IMR-90 (cell line): ENCODE results near the gene PTPRG. TPM values are rescaled to one million over a fixed set of nuclear protein-coding genes. Genes with fewer than 3 reads are reported as not detected.

Experiments
- ATAC-seq: fragments of 200-7000 bp; cut with Tn5 transposase; 2 replicates; pipeline ENCODE4 v1.9.1; 2020; ENCODE audit warnings: low read depth, mild to moderate bottlenecking, moderate library complexity
- BruUV-seq: library from RNA; stranded (reverse); fragments of 400-500 nt; replicated peaks from 2 replicates; lab custom pipeline; 2021; lab: Mats Ljungman, UMichigan
- CTCF ChIA-PET: fragments of 300-600 bp; formaldehyde crosslinking; extraction: SDS; loops from one replicate; lab custom pipeline; 2021; ENCODE audit warnings: antibody characterized with exemption; lab: Yijun Ruan, JAX
- POLR2A ChIA-PET: fragments of 300-600 bp; sonication (Branson Sonifier 250); formaldehyde crosslinking; loops from one replicate; lab custom pipeline; 2022; ENCODE audit warnings: antibody characterized with exemption; ENCODE audit not compliant: unreplicated experiment; lab: Charles Lee
- DNase-seq: peaks from one replicate; pipeline ENCODE4 v3.0.0; 2013
- H2AFZ ChIP-seq: replicated peaks from 2 replicates; pipeline ENCODE3; 2013; ENCODE audit warnings: low read length, mild to moderate bottlenecking; ENCODE audit not compliant: poor library complexity
- H2AK5ac ChIP-seq: 2 replicates; pipeline ENCODE4 v1.6.1; 2013; ENCODE audit warnings: low read depth, low read length, inconsistent platforms
- H2AK9ac ChIP-seq: replicated peaks from 2 replicates; pipeline ENCODE3; 2013; ENCODE audit warnings: mild to moderate bottlenecking, low read depth, low read length, moderate library complexity; ENCODE audit not compliant: poor library complexity
- H2BK120ac ChIP-seq: 2 replicates; pipeline ENCODE4 v1.6.1; 2013; ENCODE audit warnings: low read depth, low read length, inconsistent platforms
- H2BK15ac ChIP-seq: 3 replicates; pipeline ENCODE4 v1.6.1; 2013; ENCODE audit warnings: low read depth, low read length, inconsistent platforms
- H2BK20ac ChIP-seq: 2 replicates; pipeline ENCODE4 v1.6.1; 2013; ENCODE audit warnings: low read depth, mild to moderate bottlenecking, inconsistent platforms, low read length, moderate library complexity
- H2BK5ac ChIP-seq: 2 replicates; pipeline ENCODE4 v1.6.1; 2013; ENCODE audit warnings: mild to moderate bottlenecking, low read depth, low read length, inconsistent platforms; ENCODE audit not compliant: poor library complexity, severe bottlenecking
- H3K14ac ChIP-seq: replicated peaks from 2 replicates; pipeline ENCODE4 v1.6.1; 2013; ENCODE audit warnings: low read depth, low read length, inconsistent platforms
- H3K18ac ChIP-seq: 2 replicates; pipeline ENCODE4 v1.6.1; 2013; ENCODE audit warnings: low read depth, low read length, control low read depth
- H3K23ac ChIP-seq: 2 replicates; pipeline ENCODE4 v1.6.1; 2013; ENCODE audit warnings: low read depth, low read length, inconsistent platforms
- H3K27ac ChIP-seq: 2 replicates; pipeline ENCODE4 v1.5.1; 2013; ENCODE audit warnings: mild to moderate bottlenecking, control low read depth, low read length; ENCODE audit not compliant: insufficient read depth
- H3K27me3 ChIP-seq: 2 replicates; pipeline ENCODE4 v1.6.1; 2013; ENCODE audit warnings: low read length; ENCODE audit not compliant: control insufficient read depth, insufficient read depth
- H3K36me3 ChIP-seq: 2 replicates; pipeline ENCODE4 v1.6.1; 2013; ENCODE audit warnings: low read length, mixed read lengths; ENCODE audit not compliant: control insufficient read depth, insufficient read depth
- H3K4ac ChIP-seq: 2 replicates; pipeline ENCODE4 v1.6.1; 2013; ENCODE audit warnings: low read depth, low read length, inconsistent platforms
- H3K4me1 ChIP-seq: 2 replicates; pipeline ENCODE4 v1.6.1; 2013; ENCODE audit warnings: low read length, mixed read lengths; ENCODE audit not compliant: control insufficient read depth, insufficient read depth
- H3K4me2 ChIP-seq: 2 replicates; pipeline ENCODE4 v1.6.1; 2013; ENCODE audit warnings: low read depth, mild to moderate bottlenecking, control low read depth, low read length, moderate library complexity
- H3K4me3 ChIP-seq: 2 replicates; pipeline ENCODE4 v1.5.1; 2013; ENCODE audit warnings: low read depth, mild to moderate bottlenecking, control low read depth, low read length, moderate library complexity; ENCODE audit not compliant: insufficient read depth
- H3K56ac ChIP-seq: 2 replicates; pipeline ENCODE4 v1.6.1; 2013; ENCODE audit warnings: low read length, inconsistent platforms; ENCODE audit not compliant: insufficient read depth; ENCODE audit errors: extremely low read depth
- H3K79me1 ChIP-seq, 2 experiments: 2 replicates each; pipeline ENCODE4 v1.6.1; 2013; ENCODE audit warnings: low read length in 2 of 2, inconsistent platforms in 1 of 2, low read depth in 1 of 2
- H3K9ac ChIP-seq: 2 replicates; pipeline ENCODE4 v1.6.1; 2013; ENCODE audit warnings: low read depth, low read length, control low read depth
- H3K9me1 ChIP-seq: 2 replicates; pipeline ENCODE4 v1.6.1; 2013; ENCODE audit warnings: low read length, inconsistent platforms; ENCODE audit not compliant: insufficient read depth
- H3K9me3 ChIP-seq: 2 replicates; pipeline ENCODE4 v1.6.1; 2013; ENCODE audit warnings: low read length; ENCODE audit not compliant: control insufficient read depth, insufficient read depth
- H4K20me1 ChIP-seq: 2 replicates; pipeline ENCODE4 v1.6.1; 2013; ENCODE audit warnings: low read length, inconsistent platforms; ENCODE audit not compliant: insufficient read depth
- H4K5ac ChIP-seq: 2 replicates; pipeline ENCODE4 v1.6.1; 2013; ENCODE audit warnings: mild to moderate bottlenecking, low read depth, low read length, control low read depth
- H4K8ac ChIP-seq, 2 experiments: 2 replicates each; pipeline ENCODE4 v1.6.1; 2013; ENCODE audit warnings: low read depth in 2 of 2, low read length in 2 of 2, control low read depth in 1 of 2, inconsistent platforms in 1 of 2
- H4K91ac ChIP-seq: 2 replicates; pipeline ENCODE4 v1.6.1; 2013; ENCODE audit warnings: low read depth, low read length, inconsistent platforms; ENCODE audit not compliant: insufficient read depth
- CHD1 ChIP-seq: IDR thresholded peaks from 2 replicates; pipeline ENCODE4 v1.6.1; 2012; ENCODE audit warnings: low read depth, low read length, improper control_type of control experiment
- CTCF ChIP-seq: conservative IDR thresholded peaks from 2 replicates; pipeline ENCODE4 v1.5.1; 2012; ENCODE audit warnings: mild to moderate bottlenecking, low read depth, low read length, improper control_type of control experiment
- FOS ChIP-seq: fragments of 150-350 bp; IDR thresholded peaks from 2 replicates; pipeline ENCODE4 v1.6.1; 2016; ENCODE audit warnings: low read depth, low read length
- MAFK ChIP-seq: IDR thresholded peaks from 2 replicates; pipeline ENCODE4 v1.6.1; 2012; ENCODE audit warnings: low read depth, low read length, improper control_type of control experiment
- MAZ ChIP-seq: IDR thresholded peaks from 2 replicates; pipeline ENCODE4 v1.6.1; 2012; ENCODE audit warnings: low read depth, mild to moderate bottlenecking, low read length, improper control_type of control experiment, moderate library complexity, borderline replicate concordance
- NFE2L2 ChIP-seq: fragments of 150-350 bp; IDR thresholded peaks from 2 replicates; pipeline ENCODE4 v1.6.1; 2016; ENCODE audit warnings: low read depth, mild to moderate bottlenecking, low read length
- POLR2A ChIP-seq: IDR thresholded peaks from 2 replicates; pipeline ENCODE4 v1.6.1; 2012; ENCODE audit warnings: mild to moderate bottlenecking, low read depth, low read length
- RCOR1 ChIP-seq: IDR thresholded peaks from 2 replicates; pipeline ENCODE4 v1.6.1; 2012; ENCODE audit warnings: mild to moderate bottlenecking, low read length, improper control_type of control experiment; ENCODE audit not compliant: insufficient replicate concordance
- SMC3 ChIP-seq: fragments of 150-350 bp; IDR thresholded peaks from 2 replicates; pipeline ENCODE4 v1.6.1; 2016; ENCODE audit warnings: low read depth, mild to moderate bottlenecking, antibody characterized with exemption, low read length, moderate library complexity
- WGBS, 2 experiments: methylation state at CpG; one replicate each; pipeline versions ENCODE4 v1.1.5 to v1.1.7; 2013; ENCODE audit warnings: missing lambda C conversion rate in 2 of 2; ENCODE audit not compliant: insufficient read length in 1 of 2; ENCODE audit errors: extremely low coverage in 2 of 2; 5-methylcytosine and 5-hydroxymethylcytosine counted together
- dilution Hi-C: fragments of 300-500 bp; cut with HindIII; formaldehyde crosslinking; loops from one replicate; pipeline ENCODE4 v1.14.3; 2018; ENCODE audit warnings: low sequenced_read_pairs; ENCODE audit not compliant: unreplicated experiment
- in situ Hi-C: fragments of 300-500 bp; cut with MboI; formaldehyde crosslinking; loops from 3 replicates; pipeline ENCODE4 v1.14.3; 2019; ENCODE audit warnings: low sequenced_read_pairs, inconsistent platforms, mixed read lengths
- intact Hi-C: fragments of 100-400 bp; cut with micrococcal nuclease; formaldehyde crosslinking; loops from 2 replicates; pipeline ENCODE4 v1.10.0; 2022
- polyA plus RNA-seq, 3 experiments: library from polyadenylated mRNA; depleted of rRNA; stranded (reverse); fragments of >200 nt; gene quantifications; 2 replicates each; pipeline ENCODE4 v1.2.3, GENCODE V29; 2012; ENCODE audit warnings: low replicate concordance in 1 of 3
- total RNA-seq: library from RNA; depleted of rRNA; stranded (reverse); fragments of >200 nt; gene quantifications from 2 replicates; pipeline ENCODE4 v1.2.3, GENCODE V29; 2012
- TF ChIP-seq, protein P1 (sequence below): fragments of 150-350 bp; IDR thresholded peaks from 2 replicates; pipeline ENCODE4 v1.6.1; 2017; ENCODE audit warnings: mild to moderate bottlenecking, antibody characterized with exemption, low read length, low read depth

The PTPRG gene
- total and polyA plus RNA-seq, 2 of the 4 experiments (the other 2 are of a cell fraction): 7.7 to 31.0 TPM

DNA sequence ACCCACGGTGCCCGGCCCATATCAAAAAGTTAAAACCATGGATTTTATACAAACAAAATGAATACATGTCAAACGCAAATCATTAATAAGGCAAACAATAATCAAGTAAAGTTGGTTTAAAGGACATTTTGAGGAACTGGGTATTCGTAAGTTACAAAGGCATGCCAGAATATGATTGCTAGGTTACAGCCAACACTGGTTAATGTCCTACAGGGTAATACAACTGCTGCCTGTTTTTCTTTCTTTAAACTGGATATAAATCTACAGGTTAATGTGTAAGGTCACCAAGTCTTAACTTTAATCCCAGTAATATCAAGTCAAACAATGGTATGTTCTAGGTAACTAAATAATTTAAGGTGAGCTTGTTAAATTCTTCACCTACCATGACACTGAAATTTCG lies 166.1 kb downstream of the PTPRG start:
- Histone ChIP-seq H2BK20ac (no peak overlapping the region), H3K23ac (no peak overlapping the region), H3K4ac (no peak overlapping the region), H2BK15ac (no peak overlapping the region), H2AK9ac (no peak overlapping the region), H3K56ac (no peak overlapping the region), H4K20me1 (peaks cover 17% of the 10 kb centered on the region), H2AK5ac (no peak overlapping the region), H3K18ac (no peak overlapping the region), H3K79me1 (peaks cover 22 to 57% of the 10 kb centered on the region in 2 experiments), H3K27ac (no peak overlapping the region), H4K5ac (no peak overlapping the region), H3K4me2 (no peak overlapping the region), H3K4me3 (no peak overlapping the region), H3K14ac (no peak overlapping the region), H3K9ac (no peak overlapping the region), H2AFZ (no peak overlapping the region), H3K4me1 (peaks cover 5% of the 10 kb centered on the region), H3K9me1 (peaks cover 3% of the 10 kb centered on the region; the same call in 1 of the 2 replicates), H3K27me3 (no peaks in the 10 kb centered on the region), H4K91ac (no peak overlapping the region), H4K8ac (no peak overlapping the region), H2BK120ac (no peak overlapping the region), H2BK5ac (no peak overlapping the region), H3K36me3 (no peaks in the 10 kb centered on the region), H3K9me3 (no peaks in the 10 kb centered on the region)
- dilution Hi-C loops: no loop called here
- ChIA-PET POLR2A (no interaction called here), CTCF (no interaction called here)
- in situ Hi-C loops: no loop called here
- no CpG with 5 or more reads among the region's 5 CpGs for WGBS, 2 experiments
- ATAC-seq (no peak), DNase-seq (no peak)
- BruUV-seq: no TSS peak
- TF ChIP-seq CTCF (no peak), CHD1 (no peak), POLR2A (no peak), MAFK (no peak), MAZ (no peak), FOS (no peak), NFE2L2 (no peak), RCOR1 (no peak), SMC3 (no peak)
- TF ChIP-seq, protein P1, sequence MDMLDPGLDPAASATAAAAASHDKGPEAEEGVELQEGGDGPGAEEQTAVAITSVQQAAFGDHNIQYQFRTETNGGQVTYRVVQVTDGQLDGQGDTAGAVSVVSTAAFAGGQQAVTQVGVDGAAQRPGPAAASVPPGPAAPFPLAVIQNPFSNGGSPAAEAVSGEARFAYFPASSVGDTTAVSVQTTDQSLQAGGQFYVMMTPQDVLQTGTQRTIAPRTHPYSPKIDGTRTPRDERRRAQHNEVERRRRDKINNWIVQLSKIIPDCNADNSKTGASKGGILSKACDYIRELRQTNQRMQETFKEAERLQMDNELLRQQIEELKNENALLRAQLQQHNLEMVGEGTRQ: no peak
- intact Hi-C loops: loop anchor here (5.0 kb wide), 1 partner anchor 165 kb away; the partner anchor contains the start of gene PTPRG
